Measurements from ENCODE around the gene DDX31. TPM values are rescaled to one million over a fixed set of nuclear protein-coding genes. Genes with fewer than 3 reads are reported as not detected.

DDX31 gene
- total and polyA plus RNA-seq, 4 experiments from 2014 or later = 3.4 to 21.1 (median 13.6) TPM

DNA sequence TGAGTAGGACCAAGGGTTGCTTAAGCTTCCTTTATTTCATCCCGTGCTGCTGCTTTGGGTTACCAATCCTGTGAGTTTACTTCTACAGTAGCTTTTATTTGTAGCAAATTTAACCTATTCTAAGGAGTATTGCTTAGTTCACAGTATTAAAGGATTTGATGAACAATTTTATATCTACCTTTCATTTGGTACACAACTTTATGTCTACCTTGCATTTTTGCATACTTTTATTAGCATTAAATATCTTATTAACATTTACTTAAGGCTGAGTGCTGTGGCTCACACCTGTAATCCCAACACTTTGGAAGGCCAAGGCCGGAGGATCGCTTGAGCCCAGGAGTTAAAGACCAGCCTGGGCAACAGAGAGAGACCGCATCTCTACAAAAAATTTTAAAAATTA is 4.7 kb upstream of the DDX31 start:
- H3K27me3 Mint-ChIP-seq = no peaks in the 10 kb centered on the region
- ChIA-PET CTCF (ENCODE audit: partially characterized antibody) (interaction anchor here (1.2 kb wide), 1 partner anchor 228 kb away, joined by 3 read pairs; no protein-coding TSS in a partner anchor), POLR2A (ENCODE audit: partially characterized antibody) (interaction anchor here (0.9 kb wide), 1 partner anchor 31 kb away, joined by 3 read pairs; no protein-coding TSS in a partner anchor)
- no peak overlapping the region for H3K4me3 Mint-ChIP-seq
- Histone ChIP-seq H3K36me3 (ENCODE audit: insufficient read depth, low read length) (peaks cover 17% of the 10 kb centered on the region), H3K9me3 (ENCODE audit: control insufficient read depth in 1 of 2, low read length in 2 of 2) (no peaks in the 10 kb centered on the region), H3K27me3 (ENCODE audit: insufficient read depth, low read length) (no peaks in the 10 kb centered on the region), H3K27ac (ENCODE audit: low read depth, low read length) (no peak overlapping the region), H3K4me1 (ENCODE audit: insufficient read depth, low read length) (peaks cover 31% of the 10 kb centered on the region), H3K4me3 (ENCODE audit: low read length in 2 of 2) (no peak overlapping the region)
- peak overlapping the region in 2 of 7 donors; percentile 3 to 26 for H3K27ac Mint-ChIP-seq
- H3K36me3 Mint-ChIP-seq = peaks cover 15 to 35% of the 10 kb centered on the region in 2 donors
- DNase-seq = no peak
- peaks cover 38 to 67% (median 50%) of the 10 kb centered on the region in 4 donors for H3K4me1 Mint-ChIP-seq
- intact Hi-C loops (cut with micrococcal nuclease) = loop anchor here (5.0 kb wide), 1 partner anchor 93 kb away; no protein-coding TSS in a partner anchor
- no peaks in the 10 kb centered on the region for H3K9me3 Mint-ChIP-seq

DNA sequence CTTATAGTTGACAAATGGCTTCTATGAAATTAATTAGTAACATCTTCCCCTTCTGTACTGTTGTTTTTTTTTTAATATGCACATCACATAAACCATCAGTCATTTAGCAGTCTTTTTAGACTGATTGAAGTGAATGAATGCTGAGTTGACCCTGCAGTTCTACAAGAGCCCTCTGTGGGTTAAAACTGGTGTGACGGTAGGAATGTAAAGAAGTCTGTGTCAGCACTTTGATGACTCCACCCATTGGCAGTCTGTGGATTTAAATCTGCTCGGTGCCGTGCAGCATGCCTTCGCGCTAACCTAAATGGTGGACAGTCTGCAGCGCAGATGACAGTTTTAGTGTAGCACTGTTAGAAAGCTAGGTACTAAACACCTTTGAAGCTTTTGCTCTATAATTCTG is 3.6 kb upstream of the DDX31 start:
- H3K4me3 ChIP-seq (ENCODE audit: low read length in 2 of 2) = no peak overlapping the region
- peak overlapping the region in 6 of 7 donors; percentile 29 to 78 (median 54) for H3K27ac Mint-ChIP-seq
- CTCF ChIA-PET (ENCODE audit: partially characterized antibody) = interaction anchor here (1.0 to 1.2 kb wide), 2 partner anchors 27 to 229 kb away, joined by 3 read pairs; no protein-coding TSS in a partner anchor

DNA sequence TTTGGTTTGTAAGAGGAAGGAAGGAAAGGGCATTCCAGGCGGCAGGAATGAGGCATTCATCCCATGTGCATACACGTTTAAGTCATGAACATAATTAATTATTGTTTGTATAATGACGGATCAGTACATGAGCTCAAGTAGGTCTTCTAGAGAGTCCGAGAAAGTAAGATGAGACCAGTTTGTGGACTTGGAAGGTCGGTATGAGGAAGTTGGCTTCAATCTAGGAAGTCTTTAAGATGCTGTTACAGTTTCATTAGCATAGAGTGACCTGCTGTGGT is 2.6 kb upstream of the DDX31 start:
- intact Hi-C loops (cut with micrococcal nuclease) = loop anchor here (5.0 kb wide), 1 partner anchor 95 kb away; no protein-coding TSS in a partner anchor
- peaks cover 43 to 75% (median 53%) of the 10 kb centered on the region in 4 donors for H3K4me1 Mint-ChIP-seq
- POLR2A ChIA-PET (ENCODE audit: partially characterized antibody) = no interaction called here

More for the DNA sequence above, 3.6 kb upstream of the DDX31 start:
- Histone ChIP-seq H3K27ac (ENCODE audit: low read depth, low read length) (no peak overlapping the region), H3K27me3 (ENCODE audit: insufficient read depth, low read length) (no peaks in the 10 kb centered on the region), H3K36me3 (ENCODE audit: insufficient read depth, low read length) (peaks cover 6% of the 10 kb centered on the region), H3K9me3 (ENCODE audit: control insufficient read depth in 1 of 2, low read length in 2 of 2) (no peaks in the 10 kb centered on the region), H3K4me1 (ENCODE audit: insufficient read depth, low read length) (peaks cover 39% of the 10 kb centered on the region)
- Mint-ChIP-seq H3K4me1 (peaks cover 35 to 67% (median 46%) of the 10 kb centered on the region in 4 donors), H3K4me3 (peak overlapping the region in 4 of 8 donors; percentile 12 to 67 (median 44)), H3K9me3 (no peaks in the 10 kb centered on the region), H3K36me3 (peaks cover 4 to 23% of the 10 kb centered on the region in 2 donors), H3K27me3 (no peaks in the 10 kb centered on the region)
- DNase-seq = peak in 1 of 5 donors; percentile 33
- intact Hi-C loops (cut with micrococcal nuclease) = loop anchor here (5.0 kb wide), 1 partner anchor 94 kb away; no protein-coding TSS in a partner anchor
- POLR2A ChIA-PET (ENCODE audit: partially characterized antibody) = interaction anchor here (0.9 kb wide), 1 partner anchor 30 kb away, joined by 3 read pairs; no protein-coding TSS in a partner anchor

DNA sequence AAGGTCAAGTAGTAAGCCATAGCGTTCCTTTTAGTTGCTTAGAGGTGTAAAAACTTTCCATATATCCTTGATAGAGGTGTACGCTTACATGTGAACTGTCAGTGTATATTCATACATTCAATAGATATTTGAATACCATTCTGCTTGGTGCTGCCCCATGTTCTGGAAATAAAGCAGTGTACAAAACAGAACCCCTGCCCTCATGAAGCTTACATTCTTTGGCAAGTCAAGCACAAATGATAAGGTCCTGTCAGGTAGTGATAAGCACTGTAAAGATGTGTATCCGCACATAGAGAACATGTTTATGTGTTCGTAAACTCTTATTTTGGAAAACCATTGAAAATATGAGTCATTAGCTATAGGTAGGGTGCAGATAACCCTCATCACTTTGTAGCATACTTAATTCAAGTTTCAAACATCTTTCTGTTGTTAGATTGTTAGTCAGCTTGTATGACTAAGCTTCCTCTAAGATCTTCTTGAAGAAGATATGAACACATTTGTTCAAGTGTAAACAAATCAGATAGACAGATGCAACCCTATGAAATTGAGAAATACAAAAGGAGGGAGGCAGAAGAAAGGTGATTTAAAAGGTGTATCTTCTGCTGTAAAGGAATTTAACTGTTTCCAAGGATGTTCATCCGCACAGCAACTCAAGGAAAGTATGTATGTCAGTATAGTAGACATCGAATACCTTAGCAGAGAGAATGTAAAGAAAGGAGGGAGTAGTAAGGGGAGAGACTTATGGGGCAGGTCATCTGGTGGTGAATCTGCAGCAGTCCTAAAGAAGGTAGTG is 2.0 kb upstream of the DDX31 start:
- Histone ChIP-seq H3K36me3 (ENCODE audit: insufficient read depth, low read length) (no peaks in the 10 kb centered on the region), H3K9me3 (ENCODE audit: control insufficient read depth in 1 of 2, low read length in 2 of 2) (no peaks in the 10 kb centered on the region), H3K27ac (ENCODE audit: low read depth, low read length) (peak overlapping the region; percentile 99), H3K4me1 (ENCODE audit: insufficient read depth, low read length) (peaks cover 42% of the 10 kb centered on the region), H3K4me3 (ENCODE audit: low read length in 2 of 2) (peak overlapping the region in 1 of 2 donors; percentile 81), H3K27me3 (ENCODE audit: insufficient read depth, low read length) (no peaks in the 10 kb centered on the region)
- DNase-seq = no peak
- H3K27me3 Mint-ChIP-seq = no peaks in the 10 kb centered on the region
- peak overlapping the region; percentile 88 to 95 (median 90) for H3K4me3 Mint-ChIP-seq
- peaks cover 43 to 71% (median 51%) of the 10 kb centered on the region in 4 donors for H3K4me1 Mint-ChIP-seq
- H3K27ac Mint-ChIP-seq = peak overlapping the region; percentile 91 to 100 (median 95)
- peaks cover 0 to 17% of the 10 kb centered on the region in 2 donors for H3K36me3 Mint-ChIP-seq
- intact Hi-C loops (cut with micrococcal nuclease) = loop anchor here (5.0 kb wide), 1 partner anchor 95 kb away; no protein-coding TSS in a partner anchor
- POLR2A ChIA-PET (ENCODE audit: partially characterized antibody) = interaction anchor here (0.9 to 2.9 kb wide), 2 partner anchors 98 to 273 kb away, joined by 4 to 38 read pairs; partner anchors contain the start of gene TSC1
- CTCF ChIA-PET (ENCODE audit: partially characterized antibody) = interaction anchor here (1.5 to 2.2 kb wide), 2 partner anchors 16 to 25 kb away, joined by 3 to 6 read pairs; no protein-coding TSS in a partner anchor
- H3K9me3 Mint-ChIP-seq = no peaks in the 10 kb centered on the region

More for the DNA sequence above, 2.6 kb upstream of the DDX31 start:
- H3K4me3 ChIP-seq (ENCODE audit: low read length in 2 of 2) = no peak overlapping the region
- H3K27me3 ChIP-seq (ENCODE audit: insufficient read depth, low read length) = no peaks in the 10 kb centered on the region
- H3K9me3 Mint-ChIP-seq = no peaks in the 10 kb centered on the region
- DNase-seq = no peak
- H3K27me3 Mint-ChIP-seq = no peaks in the 10 kb centered on the region
- H3K27ac Mint-ChIP-seq = peak overlapping the region in 6 of 7 donors; percentile 39 to 100 (median 65)
- CTCF ChIA-PET (ENCODE audit: partially characterized antibody) = interaction anchor here (1.5 kb wide), 1 partner anchor 25 kb away, joined by 3 read pairs; no protein-coding TSS in a partner anchor
- H3K9me3 ChIP-seq (ENCODE audit: control insufficient read depth in 1 of 2, low read length in 2 of 2) = no peaks in the 10 kb centered on the region
- no peak overlapping the region for H3K27ac ChIP-seq (ENCODE audit: low read depth, low read length)
- H3K4me3 Mint-ChIP-seq = peak overlapping the region; percentile 9 to 95 (median 90)
- peaks cover 0 to 19% of the 10 kb centered on the region in 2 donors for H3K36me3 Mint-ChIP-seq
- H3K4me1 ChIP-seq (ENCODE audit: insufficient read depth, low read length) = peaks cover 42% of the 10 kb centered on the region
- no peaks in the 10 kb centered on the region for H3K36me3 ChIP-seq (ENCODE audit: insufficient read depth, low read length)

GRCh38 chr9:132670457-132671391 is 941 bp upstream of the DDX31 start, which contains the start of gene GTF3C4:
TSS of gene GTF3C4 (plus strand) at chr9:132670464. CDS start at chr9:132670599, 135 bp downstream.
- no peaks in the 10 kb centered on the region for H3K9me3 ChIP-seq (ENCODE audit: control insufficient read depth in 1 of 2, low read length in 2 of 2)
- ChIA-PET POLR2A (ENCODE audit: partially characterized antibody) (interaction anchor here (0.9 to 2.9 kb wide), 15 partner anchors 8 to 1545 kb away, joined by 3 to 38 read pairs (median 5); partner anchors contain the start of genes AK8, GTF3C5, MED22 and NUP214), CTCF (ENCODE audit: partially characterized antibody) (interaction anchor here (0.6 to 2.2 kb wide), 7 partner anchors 17 to 659 kb away, joined by 3 to 6 read pairs (median 3); partner anchors contain the start of gene MED27)
- intact Hi-C loops (cut with micrococcal nuclease) = loop anchor here (5.0 kb wide), 1 partner anchor 97 kb away; no protein-coding TSS in a partner anchor
- Mint-ChIP-seq H3K9me3 (no peaks in the 10 kb centered on the region), H3K27me3 (no peaks in the 10 kb centered on the region), H3K4me1 (peaks cover 41 to 67% (median 48%) of the 10 kb centered on the region in 4 donors), H3K27ac (peak within 1 kb of the TSS; percentile 93 to 100 (median 96)), H3K36me3 (peaks cover 0 to 17% of the 10 kb centered on the region in 2 donors), H3K4me3 (peak within 1 kb of the TSS; percentile 88 to 95 (median 90))
- H3K27me3 ChIP-seq (ENCODE audit: insufficient read depth, low read length) = no peaks in the 10 kb centered on the region
- H3K4me1 ChIP-seq (ENCODE audit: insufficient read depth, low read length) = peaks cover 42% of the 10 kb centered on the region
- peak within 1 kb of the TSS; percentile 88 to 97 for H3K4me3 ChIP-seq (ENCODE audit: low read length in 2 of 2)
- peak within 1 kb of the TSS; percentile 99 for H3K27ac ChIP-seq (ENCODE audit: low read depth, low read length)
- DNase-seq = peak; percentile 53 to 93 (median 60)
- H3K36me3 ChIP-seq (ENCODE audit: insufficient read depth, low read length) = no peaks in the 10 kb centered on the region

DNA sequence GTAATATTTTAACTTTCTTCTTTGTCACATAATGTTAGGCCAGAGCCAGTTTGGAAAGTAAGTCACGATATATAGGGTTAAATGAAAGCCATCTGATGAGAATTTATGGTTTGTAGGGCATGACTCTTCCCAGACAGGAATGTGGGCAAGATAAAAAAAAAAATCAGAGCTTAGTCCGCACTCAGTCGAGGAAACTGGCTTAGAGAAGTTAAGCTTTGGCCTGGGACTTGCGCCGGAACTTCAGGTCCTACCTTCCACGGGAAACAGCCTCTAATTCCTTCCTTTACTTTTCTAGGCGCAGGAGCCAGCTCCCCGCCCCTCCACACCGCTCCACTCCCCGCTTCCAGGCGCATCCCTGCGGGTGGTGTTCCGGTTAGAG is 475 bp downstream of the DDX31 start:
- Histone ChIP-seq H3K4me1 (ENCODE audit: insufficient read depth, low read length) (peaks cover 42% of the 10 kb centered on the region), H3K36me3 (ENCODE audit: insufficient read depth, low read length) (no peaks in the 10 kb centered on the region), H3K27me3 (ENCODE audit: insufficient read depth, low read length) (no peaks in the 10 kb centered on the region), H3K27ac (ENCODE audit: low read depth, low read length) (peak overlapping the region; percentile 99), H3K9me3 (ENCODE audit: control insufficient read depth in 1 of 2, low read length in 2 of 2) (no peaks in the 10 kb centered on the region), H3K4me3 (ENCODE audit: low read length in 2 of 2) (peak overlapping the region; percentile 88 to 97)
- POLR2A ChIA-PET (ENCODE audit: partially characterized antibody) = interaction anchor here (0.9 to 2.9 kb wide), 15 partner anchors 8 to 1544 kb away, joined by 3 to 38 read pairs (median 5); partner anchors contain the start of genes MED22, MED27, NUP214 and RPL7A
- Mint-ChIP-seq H3K9me3 (no peaks in the 10 kb centered on the region), H3K4me1 (peaks cover 36 to 56% (median 43%) of the 10 kb centered on the region in 4 donors), H3K27ac (peak overlapping the region; percentile 90 to 100 (median 93)), H3K27me3 (no peaks in the 10 kb centered on the region), H3K36me3 (peaks cover 0 to 17% of the 10 kb centered on the region in 2 donors), H3K4me3 (peak overlapping the region; percentile 88 to 95 (median 90))
- no peak for DNase-seq
- CTCF ChIA-PET (ENCODE audit: partially characterized antibody) = interaction anchor here (1.3 to 2.1 kb wide), 2 partner anchors 100 to 433 kb away, joined by 3 to 7 read pairs; no protein-coding TSS in a partner anchor
- intact Hi-C loops (cut with micrococcal nuclease) = loop anchor here (1.0 kb wide), 1 partner anchor 258 kb away; no protein-coding TSS in a partner anchor

All from CD4-positive, alpha-beta memory T cell (primary cell).